ENCODE results near the gene LTBP3.

GRCh38 chr11:65556470-65557279 lies 1.5 kb downstream of the LTBP3 start:
- TF ChIP-seq ELF4 (IDR thresholded peaks at IDR 0.05) (no peak), NFRKB (IDR thresholded peaks at IDR 0.05) (no peak), FOXA1 (IDR thresholded peaks at IDR 0.05) (no peak), SP1 (IDR thresholded peaks at IDR 0.05) (no peak), SUZ12 (IDR thresholded peaks at IDR 0.05) (no peak), CTBP1 (IDR thresholded peaks at IDR 0.05; ENCODE audit: borderline replicate concordance) (no peak), FOXM1 (IDR thresholded peaks at IDR 0.05; ENCODE audit: borderline replicate concordance) (no peak), PKNOX1 (IDR thresholded peaks at IDR 0.05) (no peak)

Data from HEK293T (cell line).